Effector memory CD8-positive, alpha-beta T cell (primary cell): ENCODE data around the gene ROM1.
"Not testable (repeated sequence)": the region's sequence is repeated elsewhere in the genome, so short reads cannot be mapped to it uniquely, and the experiment has no call there.

Experiments used
- ATAC-seq: fragments of 150-1000 bp; cut with Tn5 transposase; replicated peaks from 2 replicates; pipeline ENCODE4 v1.10.0; 2021; ENCODE audit warnings: mild to moderate bottlenecking, moderate library complexity
- DNase-seq, 3 experiments: peaks; one replicate each; pipeline ENCODE4 v3.0.0; 2021
- H3K27ac Mint-ChIP-seq, 2 donors: one replicate each; pipeline ENCODE4 v1.8.0; 2022; ENCODE audit warnings: mild to moderate bottlenecking in 2 of 2, mixed read lengths in 2 of 2, moderate library complexity in 2 of 2
- H3K27me3 Mint-ChIP-seq, 2 donors: one replicate each; pipeline ENCODE4 v1.8.0; 2022; ENCODE audit warnings: mixed read lengths in 2 of 2
- H3K36me3 Mint-ChIP-seq: one replicate; pipeline ENCODE4 v1.8.0; 2022; ENCODE audit warnings: mild to moderate bottlenecking, moderate library complexity, mixed read lengths; ENCODE audit not compliant: insufficient read depth
- H3K4me1 Mint-ChIP-seq, 2 donors: one replicate each; pipeline ENCODE4 v1.8.0; 2022; ENCODE audit warnings: low read depth in 2 of 2, mixed read lengths in 2 of 2
- H3K4me3 Mint-ChIP-seq, 2 donors: one replicate each; pipeline ENCODE4 v1.8.0; 2022; ENCODE audit warnings: mild to moderate bottlenecking in 2 of 2, mixed read lengths in 2 of 2, moderate library complexity in 2 of 2
- H3K9me3 Mint-ChIP-seq, 2 donors: one replicate each; pipeline ENCODE4 v1.8.0; 2022; ENCODE audit warnings: mixed read lengths in 2 of 2

Gene ROM1

GRCh38 chr11:62622476-62623089 is 9.5 kb downstream of the ROM1 start:
- peaks cover 39% of the 10 kb centered on the region for H3K36me3 Mint-ChIP-seq
- peaks cover 18 to 20% of the 10 kb centered on the region in 2 donors for H3K4me1 Mint-ChIP-seq
- no peaks in the 10 kb centered on the region for H3K27me3 Mint-ChIP-seq

GRCh38 chr11:62627713-62628112 is 14.7 kb downstream of the ROM1 start:
- H3K4me1 Mint-ChIP-seq = no peaks in the 10 kb centered on the region
- DNase-seq (no peak), ATAC-seq (no peak)
- no peak overlapping the region for H3K27ac Mint-ChIP-seq
- H3K9me3 Mint-ChIP-seq = no peaks in the 10 kb centered on the region
- no peak overlapping the region for H3K4me3 Mint-ChIP-seq
- no peaks in the 10 kb centered on the region for H3K27me3 Mint-ChIP-seq
- peaks cover 59% of the 10 kb centered on the region for H3K36me3 Mint-ChIP-seq

More at GRCh38 chr11:62622476-62623089, 9.5 kb downstream of the ROM1 start:
- H3K4me3 Mint-ChIP-seq = peak overlapping the region; percentile 80 to 91
- DNase-seq = no peak
- H3K27ac Mint-ChIP-seq = peak overlapping the region; percentile 92 to 97
- ATAC-seq = no peak
- H3K9me3 Mint-ChIP-seq = no peaks in the 10 kb centered on the region

GRCh38 chr11:62632492-62632891 is 19.4 kb downstream of the ROM1 start:
- H3K27me3 Mint-ChIP-seq = no peaks in the 10 kb centered on the region
- peaks cover 1 to 12% of the 10 kb centered on the region in 2 donors for H3K4me1 Mint-ChIP-seq
- H3K9me3 Mint-ChIP-seq = no peaks in the 10 kb centered on the region
- no peak overlapping the region for H3K4me3 Mint-ChIP-seq
- DNase-seq (no peak), ATAC-seq (no peak)
- peak overlapping the region; percentile 50 to 52 for H3K27ac Mint-ChIP-seq
- H3K36me3 Mint-ChIP-seq = peaks cover 92% of the 10 kb centered on the region

GRCh38 chr11:62644220-62644619 is 31.2 kb downstream of the ROM1 start:
- peaks cover 43% of the 10 kb centered on the region for H3K36me3 Mint-ChIP-seq
- H3K9me3 Mint-ChIP-seq = no peaks in the 10 kb centered on the region
- peak overlapping the region; percentile 12 to 87 for H3K27ac Mint-ChIP-seq
- DNase-seq (no peak), ATAC-seq (no peak)
- H3K27me3 Mint-ChIP-seq = no peaks in the 10 kb centered on the region
- H3K4me1 Mint-ChIP-seq = peaks cover 16 to 18% of the 10 kb centered on the region in 2 donors
- peak overlapping the region in 1 of 2 donors; percentile 43 for H3K4me3 Mint-ChIP-seq

GRCh38 chr11:62645671-62645945 is 32.6 kb downstream of the ROM1 start:
- H3K4me1 Mint-ChIP-seq = peaks cover 9 to 15% of the 10 kb centered on the region in 2 donors
- H3K27ac Mint-ChIP-seq = peak overlapping the region; percentile 86 to 96
- H3K4me3 Mint-ChIP-seq = peak overlapping the region; percentile 86 to 93
- H3K36me3 Mint-ChIP-seq = peaks cover 35% of the 10 kb centered on the region
- no peak for DNase-seq
- ATAC-seq = no peak
- no peaks in the 10 kb centered on the region for H3K9me3 Mint-ChIP-seq
- no peaks in the 10 kb centered on the region for H3K27me3 Mint-ChIP-seq

- Mint-ChIP-seq H3K27me3 (no peaks in the 10 kb centered on the region), H3K27ac (peak within 1 kb of the TSS; percentile 86 to 96), H3K9me3 (no peaks in the 10 kb centered on the region), H3K4me3 (peak within 1 kb of the TSS; percentile 86 to 93), H3K4me1 (peaks cover 9 to 17% of the 10 kb centered on the region in 2 donors), H3K36me3 (peaks cover 35% of the 10 kb centered on the region)
- peak; percentile 96 to 98 (median 96) for DNase-seq
- peak; percentile 98 for ATAC-seq
Observed at GRCh38 chr11:62645946-62646824, 33.1 kb downstream of the ROM1 start, which contains the start of gene GANAB. GANAB (minus strand) TSS chr11:62646613; CDS start chr11:62646599, 14 bp downstream.

- Mint-ChIP-seq H3K4me1 (peaks cover 9 to 19% of the 10 kb centered on the region in 2 donors), H3K9me3 (no peaks in the 10 kb centered on the region), H3K27me3 (no peaks in the 10 kb centered on the region), H3K27ac (peak overlapping the region; percentile 86 to 96), H3K4me3 (peak overlapping the region; percentile 86 to 93), H3K36me3 (peaks cover 36% of the 10 kb centered on the region)
- no peak for DNase-seq
- ATAC-seq = no peak
Observed at GRCh38 chr11:62646825-62647608, 34.0 kb downstream of the ROM1 start.

GRCh38 chr11:62647609-62648005 is 34.5 kb downstream of the ROM1 start:
- H3K9me3 Mint-ChIP-seq = no peaks in the 10 kb centered on the region
- H3K27ac Mint-ChIP-seq = no peak overlapping the region
- H3K4me1 Mint-ChIP-seq = peaks cover 14 to 24% of the 10 kb centered on the region in 2 donors
- no peaks in the 10 kb centered on the region for H3K27me3 Mint-ChIP-seq
- peaks cover 36% of the 10 kb centered on the region for H3K36me3 Mint-ChIP-seq
- H3K4me3 Mint-ChIP-seq = no peak overlapping the region
- DNase-seq = no peak
- ATAC-seq = no peak

GRCh38 chr11:62648185-62648966 is 35.3 kb downstream of the ROM1 start:
- DNase-seq (no peak), ATAC-seq (no peak)
- Mint-ChIP-seq H3K4me3 (no peak overlapping the region), H3K27ac (no peak overlapping the region), H3K27me3 (no peaks in the 10 kb centered on the region), H3K4me1 (peaks cover 18 to 27% of the 10 kb centered on the region in 2 donors), H3K36me3 (peaks cover 38% of the 10 kb centered on the region), H3K9me3 (no peaks in the 10 kb centered on the region)

- Mint-ChIP-seq H3K27ac (no peak overlapping the region), H3K4me1 (peaks cover 21 to 29% of the 10 kb centered on the region in 2 donors), H3K9me3 (no peaks in the 10 kb centered on the region), H3K4me3 (no peak overlapping the region), H3K36me3 (peaks cover 41% of the 10 kb centered on the region), H3K27me3 (no peaks in the 10 kb centered on the region)
- DNase-seq (no peak), ATAC-seq (no peak)
Observed at GRCh38 chr11:62648967-62649364, 35.9 kb downstream of the ROM1 start.

GRCh38 chr11:62649486-62649885 is 36.4 kb downstream of the ROM1 start:
- DNase-seq (no peak), ATAC-seq (no peak)
- peaks cover 43% of the 10 kb centered on the region for H3K36me3 Mint-ChIP-seq
- H3K4me3 Mint-ChIP-seq = no peak overlapping the region
- no peaks in the 10 kb centered on the region for H3K27me3 Mint-ChIP-seq
- no peaks in the 10 kb centered on the region for H3K9me3 Mint-ChIP-seq
- no peak overlapping the region for H3K27ac Mint-ChIP-seq
- peaks cover 21 to 29% of the 10 kb centered on the region in 2 donors for H3K4me1 Mint-ChIP-seq

- H3K9me3 Mint-ChIP-seq, H3K4me3 Mint-ChIP-seq, H3K27me3 Mint-ChIP-seq: not testable (repeated sequence)
Observed at GRCh38 chr11:62650283-62650682, 37.2 kb downstream of the ROM1 start.

More at GRCh38 chr11:62650283-62650682, 37.2 kb downstream of the ROM1 start:
- not testable (repeated sequence) for DNase-seq, ATAC-seq
- H3K27ac Mint-ChIP-seq = peak overlapping the region in 1 of 2 donors; percentile 49
- peaks cover 17 to 25% of the 10 kb centered on the region in 2 donors for H3K4me1 Mint-ChIP-seq
- H3K36me3 Mint-ChIP-seq = peaks cover 43% of the 10 kb centered on the region
